Activated CD4-positive, alpha-beta T cell treated with anti-CD3 and anti-CD28 coated beads, Interleukin-2, amount 50 U/mL, for 1 hour (primary cell): ENCODE data around the gene INCA1.
"Not testable (repeated sequence)": the region's sequence is repeated elsewhere in the genome, so short reads cannot be mapped to it uniquely, and the experiment has no call there.

Source experiments
- DNase-seq: peaks from one replicate; pipeline ENCODE4 v3.0.0-alpha.2; 2020

INCA1 gene, protein sequence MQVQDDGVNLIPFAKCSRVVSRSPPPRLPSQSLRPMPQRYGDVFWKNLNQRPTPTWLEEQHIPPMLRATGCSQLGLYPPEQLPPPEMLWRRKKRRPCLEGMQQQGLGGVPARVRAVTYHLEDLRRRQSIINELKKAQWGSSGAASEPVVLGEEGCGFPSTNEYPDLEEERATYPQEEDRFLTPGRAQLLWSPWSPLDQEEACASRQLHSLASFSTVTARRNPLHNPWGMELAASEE

GRCh38 chr17:4997302-4998026 lies at the start of gene INCA1, which contains the start of gene KIF1C:
INCA1 (minus strand) TSS chr17:4997522; CDS start chr17:4994437, 3,085 bp downstream.
KIF1C (plus strand) TSS chr17:4997950; CDS start chr17:5000247, 2,297 bp downstream.
- DNase-seq: peak; percentile 89

DNA sequence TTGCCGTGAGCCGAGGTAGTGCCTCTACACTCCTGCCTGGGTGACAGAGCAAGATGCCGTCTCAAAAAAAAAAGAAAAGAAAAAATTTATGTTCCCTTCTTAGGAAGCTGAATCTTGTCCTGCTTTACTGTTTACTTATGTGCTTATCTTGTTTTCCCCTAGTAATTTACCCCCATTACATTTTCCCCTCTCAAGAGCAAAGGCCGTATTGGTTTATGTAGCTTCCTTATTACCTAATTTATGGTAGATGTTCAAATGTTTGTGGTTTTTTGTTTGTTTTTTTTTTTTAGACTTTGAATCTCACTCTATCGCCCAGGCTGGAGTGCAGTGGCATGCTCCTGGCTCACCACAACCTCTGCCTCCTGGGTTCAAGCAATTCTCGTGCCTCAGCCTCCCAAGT lies 48.2 kb upstream of the INCA1 start:
- DNase-seq: no peak

DNA sequence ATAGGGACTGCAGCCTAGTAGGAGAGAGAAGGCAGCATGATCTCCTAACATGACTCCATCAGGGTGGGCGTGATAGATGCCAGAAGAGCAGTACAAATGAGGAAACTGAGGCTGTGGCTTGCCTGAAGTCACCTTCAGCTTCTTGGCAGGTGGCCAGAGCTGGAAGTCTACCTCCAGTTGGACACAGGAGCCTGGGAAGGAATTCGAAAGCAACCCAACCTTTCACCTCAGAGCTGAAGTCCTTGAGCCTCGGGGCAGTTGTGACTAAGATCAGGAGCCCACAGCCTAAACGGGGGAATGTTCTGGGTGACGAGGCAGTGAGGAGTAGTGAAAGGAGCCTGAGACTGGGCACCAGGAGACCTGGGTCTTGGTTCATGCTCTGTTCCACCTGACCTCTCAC lies 47.3 kb upstream of the INCA1 start:
- no peak for DNase-seq

- DNase-seq: no peak
These were observed 46.2 kb upstream of the INCA1 start for GRCh38 chr17:5043524-5043923.

DNA sequence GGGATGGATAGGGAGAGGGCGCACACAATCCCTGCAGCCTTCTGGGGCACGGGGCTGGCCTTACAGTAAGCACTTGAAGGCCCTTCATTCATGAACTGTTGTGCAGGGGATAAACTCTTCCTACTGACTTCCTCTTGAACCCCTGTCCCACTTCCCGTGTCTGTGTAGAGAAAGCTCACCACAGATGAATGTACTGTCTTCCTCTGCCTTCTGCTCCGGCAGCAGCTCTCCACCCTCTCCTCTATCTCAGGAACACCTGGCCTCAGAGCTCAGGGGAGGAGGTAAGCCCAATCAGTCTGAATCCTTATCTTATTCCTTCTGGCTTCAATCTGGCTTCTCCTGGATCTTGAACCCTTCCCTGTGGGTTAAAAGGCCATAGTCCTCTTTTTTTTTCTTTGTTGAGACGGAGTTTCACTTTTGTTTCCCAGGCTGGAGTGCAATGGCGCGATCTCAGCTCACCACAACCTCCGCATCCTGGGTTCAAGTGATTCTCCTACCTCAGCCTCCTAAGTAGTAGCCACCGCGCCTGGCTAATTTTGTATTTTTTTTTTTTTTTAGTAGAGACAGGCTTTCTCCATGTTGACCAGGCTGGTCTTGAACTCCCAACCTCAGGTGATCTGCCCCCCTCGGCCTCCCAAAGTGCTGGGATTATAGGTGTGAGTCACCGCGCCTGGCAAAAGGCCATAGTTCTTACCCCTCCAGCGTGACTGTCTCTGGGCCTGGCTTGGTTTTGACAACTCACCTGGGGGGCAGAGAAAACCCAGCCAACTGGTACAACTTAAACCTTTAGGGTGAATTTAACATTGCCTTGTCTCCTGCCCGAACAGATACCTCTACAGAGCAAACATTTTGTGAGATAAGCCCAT lies 45.1 kb upstream of the INCA1 start:
- peak; percentile 30 for DNase-seq

- DNase-seq: no peak
These were observed 38.0 kb upstream of the INCA1 start, which contains the start of gene SLC52A1 for GRCh38 chr17:5035315-5035714. SLC52A1 (minus strand) TSS chr17:5035426; CDS start chr17:5034606, 820 bp downstream.

DNA sequence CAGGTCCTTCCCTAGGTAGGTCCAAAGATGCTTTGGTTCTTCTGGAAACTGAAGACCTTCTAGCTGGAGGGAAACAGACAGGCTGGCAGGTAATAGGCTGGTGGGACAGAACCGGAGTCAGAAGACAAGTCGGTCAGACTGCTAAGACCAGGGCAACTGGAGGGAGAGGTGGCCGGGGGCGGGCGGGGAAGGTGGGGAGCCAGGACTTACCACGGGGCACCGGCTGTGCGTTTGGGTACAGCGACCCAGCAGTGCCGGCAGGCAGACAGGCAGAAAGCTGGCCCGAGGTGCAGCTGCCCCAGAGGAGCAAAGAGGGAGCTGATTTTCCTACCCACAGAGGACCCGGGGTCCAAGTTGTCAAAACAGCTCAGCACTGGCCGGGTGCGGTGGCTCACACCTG lies 37.3 kb upstream of the INCA1 start:
- DNase-seq: no peak

DNA sequence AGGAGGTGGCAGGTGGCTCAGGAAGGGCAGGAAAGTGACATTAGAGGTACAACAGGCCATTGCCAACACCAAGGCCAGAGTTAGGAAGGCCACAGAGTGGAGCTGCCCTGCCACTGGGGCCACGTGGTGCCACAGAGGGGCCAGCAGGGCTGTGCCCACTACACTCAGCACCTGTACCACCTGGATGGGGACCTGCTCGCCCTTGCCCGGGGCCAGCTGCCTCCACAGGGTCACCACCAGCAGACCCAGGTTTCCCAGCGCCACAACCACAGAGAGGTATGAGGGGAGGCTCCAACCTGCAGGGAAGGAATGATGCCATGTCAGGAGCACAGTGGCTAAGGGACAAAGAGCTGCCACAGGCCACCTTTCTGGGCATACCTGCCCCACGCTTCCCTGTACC lies 36.7 kb upstream of the INCA1 start:
- no peak for DNase-seq

GRCh38 chr17:5033352-5034015 lies 36.2 kb upstream of the INCA1 start:
- DNase-seq: no peak

- no peak for DNase-seq
These were observed 35.5 kb upstream of the INCA1 start for GRCh38 chr17:5032865-5033264.

DNA sequence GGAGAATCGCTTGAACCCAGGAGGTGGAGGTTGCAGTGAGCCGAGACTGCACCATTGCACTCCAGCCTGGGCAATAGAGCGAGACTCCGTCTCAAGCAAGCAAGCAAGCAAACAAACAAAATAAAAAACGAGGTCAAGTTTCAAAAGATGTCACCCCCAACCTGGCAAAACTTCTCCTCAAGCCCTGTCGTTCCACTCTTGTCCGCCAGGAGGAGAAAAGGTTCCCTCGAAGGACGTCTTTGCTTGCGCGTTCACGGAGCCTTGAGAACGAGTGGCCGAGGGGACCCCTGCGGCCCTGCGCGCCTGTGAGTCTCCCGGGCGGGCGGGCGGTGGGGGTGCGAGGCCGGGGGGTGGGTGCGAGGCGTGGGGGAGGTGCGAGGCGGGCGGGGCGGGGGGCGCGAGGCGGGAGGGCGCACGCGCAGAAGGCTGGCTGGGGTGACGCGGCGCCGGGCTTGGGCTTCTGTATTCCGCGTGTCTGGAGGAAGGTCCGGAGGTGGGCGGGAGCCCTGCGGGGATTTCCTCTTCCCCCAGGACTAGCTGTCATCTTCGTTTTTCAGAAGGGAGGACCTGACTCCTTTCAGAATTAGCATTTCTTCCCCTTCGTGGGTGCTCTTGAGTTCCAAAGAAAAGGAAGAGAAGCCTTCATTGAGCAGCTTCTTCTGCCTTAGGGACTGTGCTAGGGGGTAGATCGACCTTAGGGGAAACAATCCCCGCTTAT lies 34.2 kb upstream of the INCA1 start:
- peak; percentile 84 for DNase-seq

DNA sequence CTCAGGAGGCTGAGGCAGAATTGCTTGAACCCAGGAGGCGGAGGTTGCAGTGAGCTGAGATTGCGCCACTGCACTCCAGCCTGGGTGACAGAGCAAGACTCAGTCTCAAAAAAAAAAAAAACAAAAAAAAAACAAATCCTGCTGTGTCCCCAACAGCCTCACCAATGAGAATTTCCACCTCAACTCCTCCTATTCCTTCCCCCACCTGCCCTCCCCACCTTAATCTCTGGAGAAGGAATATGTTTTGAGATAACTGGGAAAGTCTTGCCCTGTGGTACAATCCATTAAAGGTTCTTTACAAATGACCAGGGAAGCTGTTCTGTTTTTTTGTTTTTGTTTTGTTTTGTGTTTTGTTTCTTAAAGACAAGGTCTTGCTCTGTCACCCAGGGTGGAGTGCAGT lies 32.8 kb upstream of the INCA1 start:
- not testable (repeated sequence) for DNase-seq

DNA sequence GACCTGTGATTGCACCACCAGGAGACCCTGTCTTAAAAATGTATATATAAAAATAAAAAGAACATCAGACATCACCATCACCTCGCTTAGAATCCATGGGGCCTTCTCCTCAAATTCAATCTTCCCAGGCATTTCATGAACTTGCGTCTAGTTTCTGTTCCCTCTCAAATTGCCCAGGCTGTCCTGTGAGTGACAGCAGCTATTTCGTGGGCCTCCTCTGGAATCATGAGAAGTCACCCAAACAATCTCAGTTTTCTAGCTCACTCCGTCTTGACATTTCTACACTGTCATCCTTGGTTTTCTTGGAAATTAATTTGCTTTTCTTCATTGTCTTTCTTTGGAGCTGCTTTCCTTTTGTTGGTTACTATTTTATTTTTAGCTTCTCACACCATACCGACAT lies 30.6 kb upstream of the INCA1 start:
- DNase-seq: no peak

DNA sequence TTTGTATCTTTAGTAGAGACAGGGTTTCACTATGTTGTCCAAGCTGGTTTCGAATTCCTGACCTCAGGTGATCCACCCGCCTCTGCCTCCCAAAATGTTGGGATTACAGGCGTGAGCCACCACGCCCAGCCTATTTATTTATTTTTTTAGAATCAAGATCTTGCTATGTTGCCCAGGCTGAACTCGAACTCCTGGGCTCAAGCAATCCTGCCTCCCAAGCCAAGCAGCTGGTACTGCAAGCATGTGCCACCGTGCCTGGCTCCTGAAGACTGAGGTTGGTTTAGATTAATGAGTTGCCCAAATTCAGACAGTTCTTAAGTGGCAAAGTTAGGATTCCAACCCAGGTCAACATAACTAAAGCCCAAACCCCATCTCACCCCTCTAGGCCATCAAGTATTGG lies 30.0 kb upstream of the INCA1 start:
- DNase-seq: no peak

- DNase-seq: no peak
These were observed 27.3 kb upstream of the INCA1 start for GRCh38 chr17:5024604-5025003.

DNA sequence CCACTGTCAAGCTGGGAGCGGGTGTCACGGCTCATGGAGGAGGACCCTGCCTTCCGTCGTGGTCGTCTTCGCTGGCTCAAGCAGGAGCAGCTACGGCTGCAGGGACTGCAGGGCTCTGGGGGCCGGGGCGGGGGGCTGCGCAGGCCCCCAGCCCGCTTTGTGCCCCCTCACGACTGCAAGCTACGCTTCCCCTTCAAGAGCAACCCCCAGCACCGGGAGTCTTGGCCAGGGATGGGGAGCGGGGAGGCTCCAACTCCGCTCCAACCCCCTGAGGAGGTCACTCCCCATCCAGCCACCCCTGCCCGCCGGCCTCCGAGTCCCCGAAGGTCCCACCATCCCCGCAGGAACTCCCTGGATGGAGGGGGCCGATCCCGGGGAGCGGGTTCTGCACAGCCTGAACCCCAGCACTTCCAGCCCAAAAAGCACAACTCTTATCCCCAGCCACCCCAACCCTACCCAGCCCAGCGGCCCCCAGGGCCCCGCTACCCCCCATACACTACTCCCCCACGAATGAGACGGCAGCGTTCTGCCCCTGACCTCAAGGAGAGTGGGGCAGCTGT lies 26.3 kb upstream of the INCA1 start:
- no peak for DNase-seq

GRCh38 chr17:5022171-5022711 lies 24.9 kb upstream of the INCA1 start:
- DNase-seq: no peak

GRCh38 chr17:5020502-5021023 lies 23.2 kb upstream of the INCA1 start:
- no peak for DNase-seq

DNA sequence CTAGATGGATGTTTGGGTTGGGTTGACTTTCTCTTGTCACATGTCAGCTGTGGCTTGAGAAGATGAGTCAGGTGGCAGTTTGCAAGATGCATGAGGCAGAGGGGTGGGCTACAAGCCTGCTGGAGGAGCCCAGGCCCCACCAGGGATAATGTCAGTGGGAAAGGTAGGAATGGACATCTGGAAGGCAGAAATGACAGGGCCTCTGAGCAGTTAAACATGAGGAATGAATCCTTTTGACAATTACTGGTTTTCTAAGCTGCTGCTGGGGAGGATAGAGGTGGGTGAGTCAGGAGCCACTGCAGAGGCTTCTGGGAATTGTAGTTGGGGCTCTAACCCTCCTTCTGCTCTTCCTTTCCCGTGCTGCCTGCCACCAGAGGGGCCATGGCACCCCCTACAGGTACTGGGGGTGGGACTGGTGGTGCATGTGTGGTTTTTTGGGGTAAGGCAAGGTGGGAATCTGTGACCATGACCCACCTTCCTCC lies 22.2 kb upstream of the INCA1 start:
- DNase-seq: no peak

DNA sequence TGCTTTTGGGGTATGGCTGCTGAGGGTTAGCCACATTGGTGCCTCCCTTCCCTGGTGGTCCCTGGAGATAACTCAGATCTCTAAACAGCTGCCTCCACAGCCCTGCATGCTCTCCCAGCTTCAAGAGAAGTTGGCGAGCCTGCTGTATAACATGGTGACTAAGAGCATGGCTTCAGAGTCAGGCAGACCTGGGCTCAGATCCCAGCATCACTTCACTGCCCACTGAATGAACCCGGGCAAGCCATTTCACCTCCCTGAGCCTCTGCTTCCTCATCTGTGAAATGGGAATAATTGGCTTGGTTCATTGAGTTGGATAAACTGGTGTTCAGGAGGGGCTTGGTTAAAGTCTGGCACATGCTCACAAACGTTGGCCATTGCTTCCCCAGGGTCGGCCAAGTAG lies 17.0 kb upstream of the INCA1 start:
- DNase-seq: no peak

- DNase-seq: no peak
These were observed 14.6 kb upstream of the INCA1 start for GRCh38 chr17:5011928-5012327.
